HG03066 (cell line): Measurements from ENCODE around the gene BEST2.
"Not testable (repeated sequence)": the region's sequence is repeated elsewhere in the genome, so short reads cannot be mapped to it uniquely, and the experiment has no call there.

Source experiments
- ATAC-seq: cut with Tn5 transposase; IDR thresholded peaks from one replicate; pipeline ENCODE4 v1.9.1; 2021; ENCODE audit warnings: low read depth; ENCODE audit not compliant: unreplicated experiment

The BEST2 gene

GRCh38 chr19:12751635-12752034 lies at the start of gene BEST2:
Gene BEST2, plus strand, starts transcription at chr19:12751791. Its CDS starts 802 bp downstream, at chr19:12752593.
- ATAC-seq: no peak

GRCh38 chr19:12703046-12703445 lies 48.5 kb upstream of the BEST2 start:
- ATAC-seq: no peak

- no peak for ATAC-seq
Observed at GRCh38 chr19:12705169-12705568, 46.4 kb upstream of the BEST2 start.

- no peak for ATAC-seq
Observed at GRCh38 chr19:12705654-12706331, 45.8 kb upstream of the BEST2 start.

- no peak for ATAC-seq
Observed at GRCh38 chr19:12706332-12706718, 45.3 kb upstream of the BEST2 start.

GRCh38 chr19:12708641-12709040 lies 43.0 kb upstream of the BEST2 start:
- no peak for ATAC-seq

GRCh38 chr19:12711187-12711586 lies 40.4 kb upstream of the BEST2 start:
- no peak for ATAC-seq

GRCh38 chr19:12712077-12712476 lies 39.5 kb upstream of the BEST2 start:
- ATAC-seq: not testable (repeated sequence)

GRCh38 chr19:12713304-12713703 lies 38.3 kb upstream of the BEST2 start:
- ATAC-seq: not testable (repeated sequence)

GRCh38 chr19:12715102-12715501 lies 36.5 kb upstream of the BEST2 start:
- no peak for ATAC-seq

GRCh38 chr19:12715929-12716328 lies 35.7 kb upstream of the BEST2 start:
- ATAC-seq: no peak

GRCh38 chr19:12720296-12720695 lies 31.3 kb upstream of the BEST2 start:
- ATAC-seq: no peak

GRCh38 chr19:12720851-12721655 lies 30.5 kb upstream of the BEST2 start:
- no peak for ATAC-seq

GRCh38 chr19:12721656-12722565 lies 29.7 kb upstream of the BEST2 start:
- peak; percentile 15 for ATAC-seq

- ATAC-seq: peak; percentile 69
Observed at GRCh38 chr19:12722566-12723380, 28.8 kb upstream of the BEST2 start.

GRCh38 chr19:12723381-12723640 lies 28.3 kb upstream of the BEST2 start:
- ATAC-seq: no peak

- no peak for ATAC-seq
Observed at GRCh38 chr19:12723641-12724426, 27.8 kb upstream of the BEST2 start, which contains the start of gene TNPO2. Gene TNPO2, minus strand, starts transcription at chr19:12723932. Its CDS starts 2,955 bp downstream, at chr19:12720977.

- ATAC-seq: not testable (repeated sequence)
Observed at GRCh38 chr19:12725612-12726011, 26.0 kb upstream of the BEST2 start.

- no peak for ATAC-seq
Observed at GRCh38 chr19:12726988-12727316, 24.6 kb upstream of the BEST2 start.
